Endometrium (tissue), 2 donors: ENCODE data around the gene CYGB.
A peak's percentile ranks its signal among the peaks of the same experiment; 100 is the strongest.
"Not testable (repeated sequence)": the region's sequence is repeated elsewhere in the genome, so short reads cannot be mapped to it uniquely, and the experiment has no call there.

ENCODE experiments used
- FAIRE-seq: peaks from 2 replicates; lab custom pipeline; 2012; peaks lifted over from hg19 to GRCh38; lab: Jason Lieb, UNC
- donor health status: control.
- donor health status: control.

CYGB gene

GRCh38 chr17:76523084-76524037 lies 14.1 kb downstream of the CYGB start:
- FAIRE-seq, result no peak

- not testable (repeated sequence) for FAIRE-seq
Measured at GRCh38 chr17:76521683-76522082, 15.8 kb downstream of the CYGB start.

GRCh38 chr17:76521262-76521661 lies 16.2 kb downstream of the CYGB start:
- FAIRE-seq, result no peak

GRCh38 chr17:76519048-76519966 lies 18.2 kb downstream of the CYGB start:
- no peak for FAIRE-seq

- no peak for FAIRE-seq
Measured at GRCh38 chr17:76517638-76518038, 19.9 kb downstream of the CYGB start.

GRCh38 chr17:76515274-76515949 lies 22.1 kb downstream of the CYGB start:
- peak; percentile 45 for FAIRE-seq

- FAIRE-seq, result not testable (repeated sequence)
Measured at GRCh38 chr17:76514355-76514754, 23.2 kb downstream of the CYGB start.

- FAIRE-seq, result no peak
Measured at GRCh38 chr17:76513306-76513692, 24.2 kb downstream of the CYGB start.

GRCh38 chr17:76512366-76513305 lies 24.9 kb downstream of the CYGB start:
- FAIRE-seq, result no peak

- FAIRE-seq, result no peak
Measured at GRCh38 chr17:76511668-76512365, 25.7 kb downstream of the CYGB start.

GRCh38 chr17:76510831-76511244 lies 26.7 kb downstream of the CYGB start:
- FAIRE-seq, result no peak

- FAIRE-seq, result not testable (repeated sequence)
Measured at GRCh38 chr17:76508472-76509063, 28.9 kb downstream of the CYGB start.

GRCh38 chr17:76506408-76507345 lies 30.8 kb downstream of the CYGB start:
- FAIRE-seq, result no peak

GRCh38 chr17:76504117-76504516 lies 33.4 kb downstream of the CYGB start:
- FAIRE-seq, result no peak

GRCh38 chr17:76502341-76503211 lies 34.9 kb downstream of the CYGB start:
- FAIRE-seq, result no peak

GRCh38 chr17:76501827-76502307 lies 35.6 kb downstream of the CYGB start:
- no peak for FAIRE-seq

GRCh38 chr17:76501018-76501826 lies 36.3 kb downstream of the CYGB start, which contains the start of gene RHBDF2:
Gene RHBDF2 (minus strand): TSS chr17:76501423. CDS start chr17:76481524, 19,899 bp downstream.
- no peak for FAIRE-seq
